Liver (tissue), 9 donors: ENCODE measurements around the gene RASAL1. TPM values are rescaled to one million over a fixed set of nuclear protein-coding genes. Genes with fewer than 3 reads are reported as not detected.

ENCODE experiments used
- DNase-seq: peaks from one replicate; pipeline ENCODE4 v3.0.0-alpha.2; 2017; ENCODE audit warnings: low spot score
- H3K27ac ChIP-seq, 2 donors: one replicate each; pipeline ENCODE4 v1.7.0; 2013; ENCODE audit warnings: inconsistent platforms in 2 of 2, low read length in 2 of 2, control low read depth in 1 of 2, low read depth in 1 of 2, mild to moderate bottlenecking in 1 of 2
- H3K27me3 ChIP-seq, 4 donors: one replicate each; pipeline versions ENCODE4 v1.6.1 to v1.7.0; 2013; ENCODE audit warnings: low read length in 3 of 4, inconsistent platforms in 1 of 4, mild to moderate bottlenecking in 1 of 4, moderate library complexity in 1 of 4; ENCODE audit not compliant: control insufficient read depth in 4 of 4, insufficient read depth in 4 of 4
- H3K36me3 ChIP-seq, 4 donors: one replicate each; pipeline versions ENCODE4 v1.6.1 to v1.7.0; 2013; ENCODE audit warnings: low read length in 3 of 4, mild to moderate bottlenecking in 3 of 4, low read depth in 1 of 4, moderate library complexity in 1 of 4; ENCODE audit not compliant: control insufficient read depth in 4 of 4, insufficient read depth in 3 of 4
- H3K4me1 ChIP-seq, 4 donors: one replicate each; pipeline versions ENCODE4 v1.6.1 to v1.7.0; 2013; ENCODE audit warnings: low read length in 3 of 4, mild to moderate bottlenecking in 3 of 4, moderate library complexity in 1 of 4; ENCODE audit not compliant: control insufficient read depth in 4 of 4, insufficient read depth in 4 of 4
- H3K4me3 ChIP-seq, 3 donors: one replicate each; pipeline versions ENCODE4 v1.6.1 to v1.7.0; 2013; ENCODE audit warnings: low read length in 3 of 3, control low read depth in 1 of 3, low read depth in 1 of 3, mild to moderate bottlenecking in 1 of 3
- H3K9ac ChIP-seq, 2 donors: one replicate each; pipeline ENCODE4 v1.7.0; 2013; ENCODE audit warnings: low read length in 2 of 2, mild to moderate bottlenecking in 2 of 2, moderate library complexity in 2 of 2, control low read depth in 1 of 2, low read depth in 1 of 2
- H3K9me3 ChIP-seq, 4 donors: one replicate each; pipeline versions ENCODE4 v1.6.1 to v1.7.0; 2013; ENCODE audit warnings: low read length in 3 of 4; ENCODE audit not compliant: control insufficient read depth in 4 of 4
- ATF3 ChIP-seq: IDR thresholded peaks from 2 replicates; pipeline ENCODE4 v1.6.1; 2016; ENCODE audit warnings: antibody characterized with exemption
- CTCF ChIP-seq: fragments of 150-350 bp; IDR thresholded peaks from 2 replicates; pipeline ENCODE4 v1.5.1; 2017; ENCODE audit warnings: improper control_type of control experiment, low read depth, low read length; ENCODE audit not compliant: missing input control
- EGR1 ChIP-seq, 2 donors: IDR thresholded peaks; 2 replicates each; pipeline ENCODE4 v1.6.1; 2016 to 2018; ENCODE audit warnings: antibody characterized with exemption in 2 of 2, low read depth in 2 of 2
- FOXA1 ChIP-seq: IDR thresholded peaks from 2 replicates; pipeline ENCODE4 v1.6.1; 2016; ENCODE audit warnings: antibody characterized with exemption
- FOXA2 ChIP-seq: IDR thresholded peaks from 2 replicates; pipeline ENCODE4 v1.6.1; 2016; ENCODE audit warnings: antibody characterized with exemption
- GABPA ChIP-seq, 2 donors: IDR thresholded peaks in 1 of 2; conservative IDR thresholded peaks in 1 of 2; 2 replicates each; pipeline ENCODE4 v1.6.1; 2016; ENCODE audit warnings: antibody characterized with exemption in 2 of 2, mild to moderate bottlenecking in 1 of 2, moderate library complexity in 1 of 2
- HNF4A ChIP-seq, 2 donors: conservative IDR thresholded peaks; 2 replicates each; pipeline ENCODE4 v1.6.1; 2016; ENCODE audit warnings: antibody characterized with exemption in 2 of 2, mild to moderate bottlenecking in 2 of 2
- HNF4G ChIP-seq: IDR thresholded peaks from 2 replicates; pipeline ENCODE4 v1.6.1; 2016; ENCODE audit warnings: antibody characterized with exemption
- JUND ChIP-seq, 2 donors: IDR thresholded peaks; 2 replicates each; pipeline ENCODE4 v1.6.1; 2016; ENCODE audit warnings: antibody characterized with exemption in 2 of 2
- MAX ChIP-seq: IDR thresholded peaks from 2 replicates; pipeline ENCODE4 v1.6.1; 2016; ENCODE audit warnings: antibody characterized with exemption
- NR2F2 ChIP-seq: IDR thresholded peaks from 2 replicates; pipeline ENCODE4 v1.6.1; 2016; ENCODE audit warnings: antibody characterized with exemption
- RAD21 ChIP-seq, 2 donors: IDR thresholded peaks; 2 replicates each; pipeline ENCODE4 v1.6.1; 2016; ENCODE audit warnings: antibody characterized with exemption in 2 of 2, mild to moderate bottlenecking in 2 of 2
- REST ChIP-seq: IDR thresholded peaks from 2 replicates; pipeline ENCODE4 v1.6.1; 2016; ENCODE audit warnings: antibody characterized with exemption, mild to moderate bottlenecking
- RXRA ChIP-seq, 2 donors: IDR thresholded peaks; 2 replicates each; pipeline ENCODE4 v1.6.1; 2017 to 2018; ENCODE audit warnings: antibody characterized with exemption in 2 of 2, mild to moderate bottlenecking in 1 of 2
- SP1 ChIP-seq: IDR thresholded peaks from 2 replicates; pipeline ENCODE4 v1.6.1; 2018; ENCODE audit warnings: antibody characterized with exemption, mild to moderate bottlenecking
- TAF1 ChIP-seq: conservative IDR thresholded peaks from 2 replicates; pipeline ENCODE4 v1.6.1; 2016; ENCODE audit warnings: antibody characterized with exemption, mild to moderate bottlenecking
- YY1 ChIP-seq: IDR thresholded peaks from 2 replicates; pipeline ENCODE4 v1.6.1; 2016; ENCODE audit warnings: antibody characterized with exemption, mild to moderate bottlenecking
- ZBTB33 ChIP-seq: IDR thresholded peaks from 2 replicates; pipeline ENCODE4 v1.6.1; 2016; ENCODE audit warnings: antibody characterized with exemption
- WGBS: extraction: QIAGEN DNeasy Blood & Tissue Kit; methylation state at CpG from one replicate; pipeline ENCODE4 v1.1.7; 2013; 5-methylcytosine and 5-hydroxymethylcytosine counted together
- polyA plus RNA-seq, 2 donors: library from polyadenylated mRNA; stranded (reverse) in 1 of 2; unstranded in 1 of 2; fragments of 200-250 nt in 1 of 2; fragments of >200 nt in 1 of 2; fragmentation: Nextera tagmentation in 1 of 2; extraction: Ambion mirVana in 1 of 2; gene quantifications; one replicate each; pipeline versions ENCODE4 v1.2.1 to v1.2.3, GENCODE V29; 2013 to 2015
- total RNA-seq, 2 donors: library from RNA; depleted of rRNA; stranded (reverse); fragments of >200 nt; gene quantifications; one replicate each; pipeline ENCODE4 v1.2.3, GENCODE V29; 2014
- donor health status: healthy.
- donor health status: healthy.
- donor health status: healthy.
- donor health status: healthy.
- donor health status: healthy.

Gene RASAL1
- total and polyA plus RNA-seq, 4 donors = 0.20 to 0.33 (median 0.26) TPM

- no peaks in the 10 kb centered on the region for H3K27me3 ChIP-seq
These were observed 77.7 kb downstream of the RASAL1 start for GRCh38 chr12:113057565-113058485.

More at GRCh38 chr12:113057565-113058485, 77.7 kb downstream of the RASAL1 start:
- TF ChIP-seq REST (no peak), ZBTB33 (no peak), YY1 (no peak), SP1 (no peak), GABPA (IDR thresholded peaks at IDR 0.05 in 1 of 2, conservative IDR thresholded peaks at IDR 0.05 in 1 of 2) (no peak), RAD21 (IDR thresholded peaks at IDR 0.05) (no peak), HNF4A (conservative IDR thresholded peaks at IDR 0.05) (no peak), FOXA1 (no peak), ATF3 (no peak), NR2F2 (no peak), EGR1 (IDR thresholded peaks at IDR 0.05; ENCODE audit: low read depth in 2 of 2) (no peak), MAX (no peak), HNF4G (no peak), RXRA (IDR thresholded peaks at IDR 0.05) (no peak), JUND (IDR thresholded peaks at IDR 0.05) (no peak), FOXA2 (no peak), CTCF (no peak), TAF1 (no peak)
- no peaks in the 10 kb centered on the region for H3K36me3 ChIP-seq
- no peak overlapping the region for H3K9ac ChIP-seq
- peak overlapping the region; percentile 11 to 75 for H3K27ac ChIP-seq
- WGBS = 67% methylated on average over 44 of the region's 44 CpGs
- H3K9me3 ChIP-seq = no peaks in the 10 kb centered on the region
- peak overlapping the region; percentile 33 to 74 (median 70) for H3K4me3 ChIP-seq
- peaks cover 4 to 26% (median 14%) of the 10 kb centered on the region in 4 donors for H3K4me1 ChIP-seq
- DNase-seq = no peak
